Naive thymus-derived CD4-positive, alpha-beta T cell (primary cell): ENCODE data around the gene DPPA3. TPM values are rescaled to one million over a fixed set of nuclear protein-coding genes. Genes with fewer than 3 reads are reported as not detected.
A peak's percentile ranks its signal among the peaks of the same experiment; 100 is the strongest.

Experiments
- ATAC-seq: fragments of 150-1000 bp; cut with Tn5 transposase; 2 replicates; pipeline ENCODE4 v1.10.0; 2021; ENCODE audit warnings: mild to moderate bottlenecking, moderate library complexity
- CTCF ChIA-PET: fragments of 350-600 bp; sonication (Branson Sonifier 250); formaldehyde crosslinking; loops from one replicate; lab custom pipeline; 2021; ENCODE audit warnings: antibody characterized with exemption; lab: Charles Lee
- POLR2A ChIA-PET: fragments of 350-600 bp; sonication (Branson Sonifier 250); formaldehyde crosslinking; loops from one replicate; lab custom pipeline; 2021; ENCODE audit warnings: antibody characterized with exemption, inconsistent platforms; lab: Charles Lee
- DNase-seq, 9 donors: peaks; one replicate each; pipeline versions ENCODE4 v3.0.0 to v3.0.0-alpha.2; 2020 to 2022; ENCODE audit warnings: mixed read lengths in 1 of 9
- H3K27ac ChIP-seq: one replicate; pipeline ENCODE4 v1.7.0; 2013; ENCODE audit warnings: mild to moderate bottlenecking, low read depth, low read length, moderate library complexity
- H3K27me3 ChIP-seq, 2 donors: one replicate each; pipeline ENCODE4 v1.7.0; 2013; ENCODE audit warnings: low read length in 2 of 2, mild to moderate bottlenecking in 2 of 2, moderate library complexity in 2 of 2; ENCODE audit not compliant: control insufficient read depth in 2 of 2, insufficient read depth in 2 of 2
- H3K36me3 ChIP-seq, 3 experiments: 1 replicate in 2 of 3; 2 replicates in 1 of 3; pipeline ENCODE4 v1.7.0; 2013; ENCODE audit warnings: low read length in 3 of 3, mild to moderate bottlenecking in 3 of 3, moderate library complexity in 1 of 3; ENCODE audit not compliant: insufficient read depth in 3 of 3, control insufficient read depth in 2 of 3
- H3K4me1 ChIP-seq, 2 donors: one replicate each; pipeline ENCODE4 v1.7.0; 2013; ENCODE audit warnings: low read length in 2 of 2, mild to moderate bottlenecking in 2 of 2, moderate library complexity in 1 of 2; ENCODE audit not compliant: control insufficient read depth in 2 of 2, insufficient read depth in 2 of 2
- H3K4me3 ChIP-seq: 2 replicates; pipeline ENCODE4 v1.7.0; 2013; ENCODE audit warnings: mild to moderate bottlenecking, low read length
- H3K9me3 ChIP-seq, 3 experiments: 1 replicate in 2 of 3; 2 replicates in 1 of 3; pipeline ENCODE4 v1.7.0; 2013; ENCODE audit warnings: low read length in 3 of 3; ENCODE audit not compliant: control insufficient read depth in 2 of 3
- H3K27ac Mint-ChIP-seq, 9 donors: one replicate each; pipeline ENCODE4 v1.8.0; 2020 to 2022; ENCODE audit warnings: mixed read lengths in 9 of 9, mild to moderate bottlenecking in 8 of 9, moderate library complexity in 5 of 9, inconsistent platforms in 2 of 9
- H3K27me3 Mint-ChIP-seq, 5 donors: one replicate each; pipeline ENCODE4 v1.8.0; 2021 to 2022; ENCODE audit warnings: mixed read lengths in 5 of 5, mild to moderate bottlenecking in 1 of 5
- H3K36me3 Mint-ChIP-seq, 5 donors: one replicate each; pipeline ENCODE4 v1.8.0; 2020 to 2022; ENCODE audit warnings: mixed read lengths in 5 of 5, mild to moderate bottlenecking in 3 of 5, inconsistent platforms in 1 of 5
- H3K4me1 Mint-ChIP-seq, 7 donors: one replicate each; pipeline ENCODE4 v1.8.0; 2020 to 2022; ENCODE audit warnings: mixed read lengths in 7 of 7, mild to moderate bottlenecking in 3 of 7, inconsistent platforms in 1 of 7
- H3K4me3 Mint-ChIP-seq, 10 donors: one replicate each; pipeline ENCODE4 v1.8.0; 2020 to 2022; ENCODE audit warnings: mild to moderate bottlenecking in 10 of 10, mixed read lengths in 10 of 10, moderate library complexity in 6 of 10, inconsistent platforms in 2 of 10
- H3K9me3 Mint-ChIP-seq, 11 donors: one replicate each; pipeline ENCODE4 v1.8.0; 2020 to 2022; ENCODE audit warnings: mixed read lengths in 11 of 11, mild to moderate bottlenecking in 4 of 11, inconsistent platforms in 1 of 11, moderate library complexity in 1 of 11
- intact Hi-C, 2 donors: fragments of 100-400 bp; cut with micrococcal nuclease; formaldehyde crosslinking; loops; one replicate each; pipeline ENCODE4 v1.15.1; 2023
- polyA plus RNA-seq, 2 donors: library from polyadenylated mRNA; unstranded; fragments of 300-500 nt; fragmentation: Illumina TruSeq; gene quantifications; one replicate each; pipeline ENCODE4 v1.2.3, GENCODE V29; 2021
- total RNA-seq, 6 experiments: library from RNA in 5 of 6; stranded (reverse) in 5 of 6; gene quantifications; 1 replicate in 5 of 6; 2 replicates in 1 of 6; pipeline ENCODE4 v1.2.3 and lab custom pipeline; 2021 to 2026

DPPA3 gene
- total and polyA plus RNA-seq, 7 experiments from 2014 or later = not detected

- H3K36me3 Mint-ChIP-seq = no peaks in the 10 kb centered on the region
- H3K9me3 Mint-ChIP-seq = no peaks in the 10 kb centered on the region
- H3K4me1 Mint-ChIP-seq = peaks cover 0 to 4% (median 3%) of the 10 kb centered on the region in 7 donors
- Histone ChIP-seq H3K4me1 (no peaks in the 10 kb centered on the region), H3K9me3 (no peaks in the 10 kb centered on the region), H3K27me3 (no peaks in the 10 kb centered on the region), H3K36me3 (no peaks in the 10 kb centered on the region), H3K27ac (no peak overlapping the region), H3K4me3 (no peak overlapping the region)
- POLR2A ChIA-PET = no interaction called here
- CTCF ChIA-PET = no interaction called here
- ATAC-seq = no peak
- DNase-seq = no peak
- H3K27me3 Mint-ChIP-seq = peaks cover 0 to 10% (median 7%) of the 10 kb centered on the region in 5 donors
- H3K4me3 Mint-ChIP-seq = no peak overlapping the region
- H3K27ac Mint-ChIP-seq = no peak overlapping the region
- intact Hi-C loops = no loop called here
These were observed 32.5 kb upstream of the DPPA3 start for GRCh38 chr12:7678744-7679143.

- H3K27me3 ChIP-seq = no peaks in the 10 kb centered on the region
- H3K9me3 Mint-ChIP-seq = no peaks in the 10 kb centered on the region
- ATAC-seq = no peak
- no peak overlapping the region for H3K27ac Mint-ChIP-seq
- no peak for DNase-seq
- ChIA-PET POLR2A (no interaction called here), CTCF (no interaction called here)
- H3K4me1 Mint-ChIP-seq = peaks cover 0 to 4% (median 3%) of the 10 kb centered on the region in 7 donors
- no peaks in the 10 kb centered on the region for H3K36me3 Mint-ChIP-seq
- H3K9me3 ChIP-seq = no peaks in the 10 kb centered on the region
- H3K4me1 ChIP-seq = no peaks in the 10 kb centered on the region
- H3K4me3 Mint-ChIP-seq = no peak overlapping the region
- H3K27ac ChIP-seq = no peak overlapping the region
- no peak overlapping the region for H3K4me3 ChIP-seq
- H3K27me3 Mint-ChIP-seq = peaks cover 0 to 8% (median 7%) of the 10 kb centered on the region in 5 donors
- no peaks in the 10 kb centered on the region for H3K36me3 ChIP-seq
- intact Hi-C loops = no loop called here
These were observed 31.8 kb upstream of the DPPA3 start for GRCh38 chr12:7679251-7680045.

DNA sequence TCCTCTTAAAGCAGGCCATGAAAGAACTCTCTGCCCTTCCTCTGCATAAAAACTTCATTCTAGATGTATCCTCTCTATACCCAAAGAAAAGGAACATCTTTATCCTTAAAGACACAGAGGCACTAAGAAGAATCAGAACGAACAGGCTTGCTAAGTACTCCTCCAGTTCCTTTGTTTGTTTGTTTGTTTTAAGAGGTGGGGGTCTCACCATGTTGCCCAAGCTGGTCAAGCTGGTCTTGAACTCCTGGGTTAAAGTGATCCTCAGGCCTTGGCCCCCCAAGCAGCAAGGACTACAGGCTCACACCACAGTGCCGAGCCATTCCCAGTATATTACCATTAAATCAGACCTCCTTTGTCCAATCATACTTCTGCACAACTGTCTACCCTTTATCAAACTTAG is 29.7 kb upstream of the DPPA3 start:
- intact Hi-C loops = no loop called here
- ATAC-seq = no peak
- POLR2A ChIA-PET = no interaction called here
- Histone ChIP-seq H3K36me3 (no peaks in the 10 kb centered on the region), H3K9me3 (no peaks in the 10 kb centered on the region), H3K4me3 (no peak overlapping the region), H3K27ac (no peak overlapping the region), H3K4me1 (no peaks in the 10 kb centered on the region), H3K27me3 (no peaks in the 10 kb centered on the region)
- no peaks in the 10 kb centered on the region for H3K36me3 Mint-ChIP-seq
- DNase-seq = no peak
- CTCF ChIA-PET = no interaction called here
- no peaks in the 10 kb centered on the region for H3K27me3 Mint-ChIP-seq
- no peaks in the 10 kb centered on the region for H3K9me3 Mint-ChIP-seq
- H3K27ac Mint-ChIP-seq = no peak overlapping the region
- H3K4me1 Mint-ChIP-seq = peaks cover 0 to 4% (median 3%) of the 10 kb centered on the region in 7 donors
- H3K4me3 Mint-ChIP-seq = no peak overlapping the region

DNA sequence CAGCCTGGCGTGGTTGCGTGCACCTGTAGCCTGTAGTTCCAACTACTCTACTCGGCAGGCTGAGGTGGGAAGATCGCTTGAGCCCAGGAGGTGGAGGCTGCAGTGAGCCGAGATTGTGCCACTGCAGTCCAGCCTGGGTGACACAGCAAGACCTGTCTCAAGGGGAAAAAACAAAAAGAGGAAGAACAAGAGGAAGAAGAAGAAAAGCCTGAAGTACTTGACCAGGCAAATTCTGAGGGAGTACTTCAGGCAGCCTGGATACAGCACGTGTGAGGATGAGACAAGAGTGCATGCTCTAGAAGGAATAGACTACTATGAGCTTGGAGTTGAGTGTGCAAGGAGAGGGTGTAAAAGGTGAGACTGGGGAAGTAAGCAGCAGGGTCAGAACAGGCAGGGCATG is 17.4 kb upstream of the DPPA3 start:
- ATAC-seq = peak; percentile 29
- Mint-ChIP-seq H3K9me3 (no peaks in the 10 kb centered on the region), H3K4me1 (peaks cover 0 to 15% (median 12%) of the 10 kb centered on the region in 7 donors), H3K27me3 (peaks cover 0 to 18% (median 10%) of the 10 kb centered on the region in 5 donors), H3K27ac (peak overlapping the region in 1 of 9 donors; percentile 6), H3K4me3 (peak overlapping the region in 1 of 10 donors; percentile 25), H3K36me3 (no peaks in the 10 kb centered on the region)
- H3K27ac ChIP-seq = no peak overlapping the region
- no peak for DNase-seq
- ChIA-PET POLR2A (no interaction called here), CTCF (no interaction called here)
- intact Hi-C loops = no loop called here
- no peaks in the 10 kb centered on the region for H3K36me3 ChIP-seq
- H3K9me3 ChIP-seq = no peaks in the 10 kb centered on the region
- no peaks in the 10 kb centered on the region for H3K27me3 ChIP-seq
- H3K4me3 ChIP-seq = no peak overlapping the region
- H3K4me1 ChIP-seq = no peaks in the 10 kb centered on the region

DNA sequence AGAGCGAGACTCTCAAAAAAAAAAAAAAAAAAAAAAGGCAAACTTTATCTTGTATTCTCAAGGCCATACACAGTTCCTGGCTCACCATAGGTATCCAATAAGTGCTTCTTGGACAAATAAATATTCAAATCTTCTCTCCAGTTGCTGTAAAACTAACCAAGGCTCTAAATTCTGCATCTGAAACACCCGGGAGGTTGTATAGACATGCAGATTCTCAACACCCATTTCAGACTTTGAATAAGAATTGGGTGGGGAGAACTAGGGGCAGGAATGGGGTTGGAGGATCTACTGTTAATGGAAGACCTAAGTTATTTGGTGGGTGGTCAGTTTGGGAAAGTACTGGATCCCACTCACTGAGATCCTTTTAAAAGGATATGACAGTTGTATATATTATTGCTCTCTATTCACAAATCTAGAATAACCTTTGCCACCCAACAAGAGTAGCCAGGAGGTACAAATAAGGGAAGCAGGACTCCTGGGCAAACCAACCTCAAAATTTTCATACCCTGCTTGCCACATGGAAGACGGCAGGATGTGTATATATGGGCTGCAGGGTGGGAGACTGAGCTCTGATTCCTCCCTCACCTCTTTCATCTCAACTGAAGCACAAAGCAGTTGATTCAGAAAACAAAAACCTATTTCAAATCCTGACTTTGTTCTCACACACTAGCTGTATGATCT is 16.5 kb upstream of the DPPA3 start:
- peaks cover 0 to 18% (median 11%) of the 10 kb centered on the region in 5 donors for H3K27me3 Mint-ChIP-seq
- no peak overlapping the region for H3K27ac ChIP-seq
- no peaks in the 10 kb centered on the region for H3K27me3 ChIP-seq
- H3K36me3 Mint-ChIP-seq = no peaks in the 10 kb centered on the region
- ChIA-PET CTCF (no interaction called here), POLR2A (no interaction called here)
- no peak overlapping the region for H3K4me3 ChIP-seq
- peaks cover 0 to 15% (median 12%) of the 10 kb centered on the region in 7 donors for H3K4me1 Mint-ChIP-seq
- no peaks in the 10 kb centered on the region for H3K9me3 ChIP-seq
- DNase-seq (no peak), ATAC-seq (no peak)
- H3K36me3 ChIP-seq = no peaks in the 10 kb centered on the region
- no peaks in the 10 kb centered on the region for H3K4me1 ChIP-seq
- intact Hi-C loops = no loop called here
- H3K4me3 Mint-ChIP-seq = no peak overlapping the region
- no peak overlapping the region for H3K27ac Mint-ChIP-seq
- no peaks in the 10 kb centered on the region for H3K9me3 Mint-ChIP-seq

- intact Hi-C loops = no loop called here
These were observed 16.0 kb upstream of the DPPA3 start for GRCh38 chr12:7695237-7695560.

More at GRCh38 chr12:7695237-7695560, 16.0 kb upstream of the DPPA3 start:
- Histone ChIP-seq H3K4me3 (no peak overlapping the region), H3K4me1 (no peaks in the 10 kb centered on the region), H3K27ac (no peak overlapping the region), H3K27me3 (no peaks in the 10 kb centered on the region), H3K9me3 (no peaks in the 10 kb centered on the region), H3K36me3 (no peaks in the 10 kb centered on the region)
- Mint-ChIP-seq H3K27me3 (peaks cover 0 to 18% (median 13%) of the 10 kb centered on the region in 5 donors), H3K9me3 (no peaks in the 10 kb centered on the region), H3K4me1 (peaks cover 0 to 15% (median 12%) of the 10 kb centered on the region in 7 donors), H3K27ac (no peak overlapping the region), H3K4me3 (peak overlapping the region in 4 of 10 donors; percentile 8 to 38 (median 11)), H3K36me3 (no peaks in the 10 kb centered on the region)
- ChIA-PET CTCF (no interaction called here), POLR2A (no interaction called here)
- ATAC-seq (no peak), DNase-seq (no peak)
